GM12864 (cell line): ENCODE measurements around the gene CD86.

Source experiments
- DNase-seq: peaks from one replicate; pipeline ENCODE4 v3.0.0-alpha.2; 2011; ENCODE audit warnings: low read depth
- H3K4me3 ChIP-seq: 2 replicates; pipeline ENCODE4 v1.5.1; 2011; ENCODE audit warnings: mild to moderate bottlenecking, low read depth, low read length, control low read depth
- TF ChIP-seq, protein P1 (sequence below): IDR thresholded peaks from 2 replicates; pipeline ENCODE4 v1.5.1; 2011; ENCODE audit warnings: low read depth, mild to moderate bottlenecking, moderate library complexity, low read length, control low read depth, inconsistent platforms; ENCODE audit errors: missing control alignments

CD86 gene

DNA sequence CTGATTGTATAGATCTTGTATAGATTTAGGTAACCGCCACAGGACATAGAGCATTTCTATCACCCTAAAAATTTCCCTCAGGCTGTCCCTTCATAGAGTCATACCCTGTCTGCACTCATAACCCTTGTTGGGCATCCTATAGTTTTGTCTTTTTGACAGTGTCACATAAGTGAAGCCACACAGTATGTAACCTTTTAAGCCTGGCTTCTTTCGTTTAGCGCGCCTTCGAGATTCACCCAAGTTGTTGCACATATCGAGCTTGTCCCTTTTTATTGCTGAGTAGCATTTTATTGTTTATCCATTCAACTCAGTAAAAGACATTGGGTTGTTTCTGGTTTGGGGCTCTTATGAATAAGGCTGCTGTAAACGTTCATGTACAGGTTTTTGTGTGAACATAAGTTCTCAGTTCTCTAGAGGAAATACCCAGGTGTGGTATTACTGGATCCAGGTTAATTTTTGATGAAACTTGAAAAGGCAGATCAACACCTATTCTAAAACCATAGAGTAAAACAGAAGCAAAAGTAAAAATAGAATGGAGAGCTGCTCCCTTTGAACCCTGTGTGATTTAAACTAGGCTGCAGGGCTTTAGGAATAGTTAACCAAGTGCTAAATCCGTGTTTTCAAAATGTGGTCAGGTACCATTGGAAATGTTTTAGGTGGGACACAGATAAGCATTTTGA lies 49.5 kb downstream of the CD86 start:
- DNase-seq, result no peak
- no peak overlapping the region for H3K4me3 ChIP-seq
- TF ChIP-seq, protein P1, sequence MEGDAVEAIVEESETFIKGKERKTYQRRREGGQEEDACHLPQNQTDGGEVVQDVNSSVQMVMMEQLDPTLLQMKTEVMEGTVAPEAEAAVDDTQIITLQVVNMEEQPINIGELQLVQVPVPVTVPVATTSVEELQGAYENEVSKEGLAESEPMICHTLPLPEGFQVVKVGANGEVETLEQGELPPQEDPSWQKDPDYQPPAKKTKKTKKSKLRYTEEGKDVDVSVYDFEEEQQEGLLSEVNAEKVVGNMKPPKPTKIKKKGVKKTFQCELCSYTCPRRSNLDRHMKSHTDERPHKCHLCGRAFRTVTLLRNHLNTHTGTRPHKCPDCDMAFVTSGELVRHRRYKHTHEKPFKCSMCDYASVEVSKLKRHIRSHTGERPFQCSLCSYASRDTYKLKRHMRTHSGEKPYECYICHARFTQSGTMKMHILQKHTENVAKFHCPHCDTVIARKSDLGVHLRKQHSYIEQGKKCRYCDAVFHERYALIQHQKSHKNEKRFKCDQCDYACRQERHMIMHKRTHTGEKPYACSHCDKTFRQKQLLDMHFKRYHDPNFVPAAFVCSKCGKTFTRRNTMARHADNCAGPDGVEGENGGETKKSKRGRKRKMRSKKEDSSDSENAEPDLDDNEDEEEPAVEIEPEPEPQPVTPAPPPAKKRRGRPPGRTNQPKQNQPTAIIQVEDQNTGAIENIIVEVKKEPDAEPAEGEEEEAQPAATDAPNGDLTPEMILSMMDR, result no peak

DNA sequence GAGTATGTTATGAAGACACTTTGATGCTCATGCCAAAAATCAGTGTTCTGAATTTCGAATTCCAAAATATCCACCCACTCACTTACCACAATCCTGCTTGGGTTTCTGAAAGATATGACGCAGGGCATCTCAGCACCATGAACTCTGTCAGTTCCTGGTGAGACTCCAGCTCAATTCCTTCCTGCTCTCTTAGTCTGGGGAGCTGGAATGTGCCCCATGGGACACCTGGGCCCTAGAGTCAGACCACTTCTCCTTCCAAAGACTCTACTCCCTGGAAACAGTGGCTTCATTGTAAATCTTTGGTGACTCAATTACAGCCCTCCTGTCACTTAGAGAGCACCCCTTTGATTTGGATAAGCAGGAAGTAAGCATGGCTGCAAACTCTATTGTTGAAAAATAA lies 50.5 kb downstream of the CD86 start:
- no peak for DNase-seq
- H3K4me3 ChIP-seq, result no peak overlapping the region
- TF ChIP-seq, protein P1, result no peak

DNA sequence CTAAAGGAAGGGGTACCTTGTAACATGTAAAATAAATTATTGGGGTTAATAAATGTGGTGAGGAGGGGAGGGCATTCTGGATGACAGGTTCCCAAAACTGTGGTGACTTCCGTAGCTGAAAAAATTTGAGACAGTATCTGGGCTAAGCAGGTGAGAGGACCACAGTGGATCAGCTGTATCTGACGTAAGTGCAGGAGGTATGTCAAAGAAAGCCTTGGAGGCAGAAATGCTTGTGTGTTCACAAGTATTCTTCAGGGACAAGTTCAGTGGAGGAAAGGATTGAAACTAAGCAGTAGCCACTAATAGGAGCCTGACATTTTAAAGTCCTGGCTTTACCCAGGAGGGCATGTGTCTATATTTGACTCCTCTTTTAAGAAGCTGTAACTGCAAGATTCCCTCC lies 52.0 kb downstream of the CD86 start:
- no peak for DNase-seq
- TF ChIP-seq, protein P1, result no peak
- no peak overlapping the region for H3K4me3 ChIP-seq

DNA sequence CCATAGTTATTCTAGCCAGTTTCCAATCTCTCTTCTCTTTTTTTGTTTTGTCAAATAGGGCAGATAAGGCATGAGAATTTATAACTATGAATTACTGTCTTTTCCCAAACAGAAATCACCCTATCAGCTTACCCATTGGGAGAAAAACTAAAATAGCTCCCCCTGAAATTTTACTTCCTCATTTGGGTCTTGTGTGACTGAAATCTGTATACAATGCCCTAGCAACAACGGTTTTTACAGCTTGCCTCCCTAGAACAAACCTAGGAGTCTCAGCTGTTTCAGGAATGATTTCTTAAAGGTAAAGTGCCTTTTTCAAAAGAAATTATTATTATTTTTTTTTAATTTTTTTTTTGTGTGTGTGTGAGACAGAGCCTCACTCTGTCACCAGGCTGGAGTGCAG lies 56.8 kb downstream of the CD86 start:
- TF ChIP-seq, protein P1, result no peak
- no peak for DNase-seq
- H3K4me3 ChIP-seq, result no peak overlapping the region

DNA sequence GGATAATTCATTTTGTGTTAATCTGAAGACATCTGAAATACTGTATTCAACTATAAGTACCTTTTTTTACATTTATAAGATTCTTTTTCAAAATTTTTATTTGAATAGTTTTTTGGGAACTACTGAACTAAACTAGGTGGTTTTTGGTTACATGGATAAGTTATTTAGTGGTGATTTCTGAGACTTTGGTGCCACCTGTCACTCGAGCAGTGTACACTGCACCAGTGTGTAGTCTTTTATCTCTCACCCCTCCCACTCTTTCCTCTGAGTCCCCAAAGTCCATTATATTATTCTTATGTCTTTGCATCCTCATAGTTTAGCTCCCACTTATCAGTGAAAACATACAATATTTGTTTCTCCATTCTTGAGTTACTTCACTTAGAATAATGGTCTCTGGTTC lies 57.6 kb downstream of the CD86 start:
- DNase-seq, result no peak
- TF ChIP-seq, protein P1, result no peak
- no peak overlapping the region for H3K4me3 ChIP-seq

DNA sequence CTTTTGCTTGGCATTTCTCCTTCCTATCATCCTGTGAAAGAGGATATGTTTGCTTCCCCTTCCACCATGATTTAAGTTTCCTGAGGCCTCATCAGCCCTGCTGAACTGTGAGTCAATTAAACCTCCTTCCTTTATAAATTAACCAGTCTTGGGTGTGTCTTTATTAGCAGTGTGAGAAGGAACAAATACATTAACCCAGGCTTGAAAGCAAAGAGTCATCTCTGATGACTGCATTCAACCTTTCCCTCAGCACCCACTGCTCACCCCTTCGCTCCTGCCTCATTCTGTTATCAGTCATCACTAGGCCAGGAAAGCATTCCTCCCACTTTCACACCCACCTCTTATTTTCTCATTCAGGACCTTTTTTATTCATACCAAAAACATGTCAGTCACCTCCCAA lies 68.7 kb downstream of the CD86 start:
- TF ChIP-seq, protein P1, result no peak
- H3K4me3 ChIP-seq, result no peak overlapping the region
- no peak for DNase-seq

DNA sequence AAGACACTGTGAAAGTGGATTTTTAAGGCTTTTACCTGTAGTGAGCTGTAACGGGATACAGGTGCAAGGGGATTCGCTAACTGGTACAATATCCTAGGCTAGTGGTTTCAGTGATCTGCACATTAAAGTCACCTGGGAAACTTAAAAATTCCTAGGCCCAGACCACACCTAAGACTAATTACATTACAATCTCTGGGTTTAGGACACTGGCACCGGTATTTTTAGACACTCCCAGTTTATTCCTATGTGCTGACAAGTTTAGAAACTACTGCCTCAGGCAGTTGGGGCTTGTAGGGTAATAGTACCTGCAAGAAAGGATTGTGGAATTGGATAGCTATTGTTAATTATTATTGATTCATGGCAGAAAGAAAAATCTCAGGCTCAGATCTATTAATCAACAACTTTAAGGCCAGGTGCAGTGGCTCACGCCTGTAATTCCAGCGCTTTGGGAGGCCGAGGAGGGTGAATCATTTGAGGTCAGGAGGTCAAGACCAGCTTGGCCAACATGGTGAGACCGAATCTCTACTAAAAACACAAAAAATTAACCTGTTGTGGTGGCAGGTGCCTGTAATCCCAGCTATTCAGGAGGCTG lies 77.9 kb downstream of the CD86 start:
- DNase-seq, result no peak

More for the DNA sequence above, 77.9 kb downstream of the CD86 start:
- H3K4me3 ChIP-seq, result no peak overlapping the region
- TF ChIP-seq, protein P1, result no peak
